ENCODE measurements around the gene MAST3. TPM values are rescaled to one million over a fixed set of nuclear protein-coding genes. Genes with fewer than 3 reads are reported as not detected.

The MAST3 gene
- total RNA-seq, 1 experiment from 2014 or later, result 10.4 TPM

DNA sequence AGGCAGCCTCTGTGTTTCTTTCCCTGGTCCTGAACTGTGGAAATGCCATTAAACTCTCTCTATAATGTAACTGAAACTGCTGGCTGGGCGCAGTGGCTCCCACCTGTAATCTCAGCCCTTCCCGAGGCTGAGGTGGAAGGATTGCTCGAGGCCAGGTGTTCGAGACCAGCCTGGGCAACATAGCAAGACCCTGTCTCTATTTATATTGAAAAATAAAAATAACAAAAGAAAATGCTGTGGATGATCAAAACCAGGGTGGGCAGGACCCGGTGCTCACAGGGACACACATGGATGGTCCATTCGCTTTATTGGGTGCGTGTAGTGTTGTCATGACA lies 98.9 kb downstream of the MAST3 start:
- Histone ChIP-seq H3K27ac (ENCODE audit: insufficient read length, low read depth, low read length) (no peak overlapping the region), H4K5ac (ENCODE audit: insufficient read length, low read depth, low read length) (no peak overlapping the region), H3K23ac (ENCODE audit: insufficient read length, low read depth, low read length) (no peak overlapping the region), H3T11ph (ENCODE audit: low read length) (no peak overlapping the region), H4K8ac (replicated peaks; ENCODE audit: insufficient read length, low read depth, low read length) (no peak overlapping the region), H4K20me1 (ENCODE audit: control insufficient read depth, insufficient read depth, insufficient read length) (no peaks in the 10 kb centered on the region), H3K79me2 (ENCODE audit: insufficient read depth, low read length) (peaks cover 2% of the 10 kb centered on the region; the same call in 1 of the 2 replicates), H3K23me2 (ENCODE audit: insufficient read length, low read depth, low read length, poor library complexity, severe bottlenecking) (peaks cover 8% of the 10 kb centered on the region), H2BK20ac (ENCODE audit: low read depth, low read length, poor library complexity, severe bottlenecking) (no peak overlapping the region), H3K4me2 (ENCODE audit: insufficient read depth, insufficient read length, low read length) (no peak overlapping the region), H3K18ac (ENCODE audit: insufficient read length, low read depth, low read length) (no peak overlapping the region), H3K56ac (ENCODE audit: insufficient read length, low read depth, low read length) (no peak overlapping the region), H2BK5ac (ENCODE audit: insufficient read length, low read length) (no peak overlapping the region), H2BK15ac (ENCODE audit: low read depth, low read length) (no peak overlapping the region), H3K14ac (ENCODE audit: insufficient read depth, low read length) (no peak overlapping the region), H3K9me3 (ENCODE audit: control insufficient read depth, low read depth, low read length) (no peaks in the 10 kb centered on the region), H3K9ac (ENCODE audit: extremely low read depth, insufficient read length, low read length) (no peak overlapping the region), H3K4me1 (ENCODE audit: insufficient read depth, low read length) (no peaks in the 10 kb centered on the region; the same call in 1 of the 2 replicates), H3K27me3 (ENCODE audit: insufficient read depth, low read length) (no peaks in the 10 kb centered on the region), H2AK5ac (ENCODE audit: insufficient read length, low read length) (no peak overlapping the region), H2BK120ac (ENCODE audit: low read depth, low read length, poor library complexity, severe bottlenecking) (no peak overlapping the region), H2AFZ (ENCODE audit: low read length) (no peak overlapping the region), H3K4ac (ENCODE audit: low read depth, low read length) (no peak overlapping the region), H2BK12ac (ENCODE audit: insufficient read length, low read depth, low read length) (no peak overlapping the region), H4K91ac (ENCODE audit: insufficient read length, low read depth, low read length) (no peak overlapping the region), H3K79me1 (ENCODE audit: insufficient read depth, low read depth, low read length, poor library complexity, severe bottlenecking) (peaks cover 6% of the 10 kb centered on the region)
- TF ChIP-seq, protein P1, sequence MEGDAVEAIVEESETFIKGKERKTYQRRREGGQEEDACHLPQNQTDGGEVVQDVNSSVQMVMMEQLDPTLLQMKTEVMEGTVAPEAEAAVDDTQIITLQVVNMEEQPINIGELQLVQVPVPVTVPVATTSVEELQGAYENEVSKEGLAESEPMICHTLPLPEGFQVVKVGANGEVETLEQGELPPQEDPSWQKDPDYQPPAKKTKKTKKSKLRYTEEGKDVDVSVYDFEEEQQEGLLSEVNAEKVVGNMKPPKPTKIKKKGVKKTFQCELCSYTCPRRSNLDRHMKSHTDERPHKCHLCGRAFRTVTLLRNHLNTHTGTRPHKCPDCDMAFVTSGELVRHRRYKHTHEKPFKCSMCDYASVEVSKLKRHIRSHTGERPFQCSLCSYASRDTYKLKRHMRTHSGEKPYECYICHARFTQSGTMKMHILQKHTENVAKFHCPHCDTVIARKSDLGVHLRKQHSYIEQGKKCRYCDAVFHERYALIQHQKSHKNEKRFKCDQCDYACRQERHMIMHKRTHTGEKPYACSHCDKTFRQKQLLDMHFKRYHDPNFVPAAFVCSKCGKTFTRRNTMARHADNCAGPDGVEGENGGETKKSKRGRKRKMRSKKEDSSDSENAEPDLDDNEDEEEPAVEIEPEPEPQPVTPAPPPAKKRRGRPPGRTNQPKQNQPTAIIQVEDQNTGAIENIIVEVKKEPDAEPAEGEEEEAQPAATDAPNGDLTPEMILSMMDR (conservative IDR thresholded peaks at IDR 0.05), result no peak
- H3K36me3 Mint-ChIP-seq (ENCODE audit: insufficient read depth in 1 of 3, low read depth in 3 of 3), result peaks cover 18 to 41% (median 41%) of the 10 kb centered on the region in 3 experiments
- no peak overlapping the region for H3K4me3 Mint-ChIP-seq
- H3K27me3 Mint-ChIP-seq (ENCODE audit: low read depth), result no peaks in the 10 kb centered on the region; the same call in 1 of the 2 replicates
- H3K4me1 Mint-ChIP-seq, result peaks cover 17 to 20% of the 10 kb centered on the region in 2 experiments
- WGBS (ENCODE audit: extremely low coverage, insufficient read length, low lambda C conversion rate), result no CpG with 5 or more reads among the region's 7 CpGs
- H3K27ac Mint-ChIP-seq, result no peak overlapping the region
- DNase-seq, result no peak
- H3K9me3 Mint-ChIP-seq, result no peaks in the 10 kb centered on the region; a peak in 1 of 5 replicates

Data from H9 (cell line).